Endothelial cell of umbilical vein (primary cell): Measurements from ENCODE around the gene PRDM16. TPM values are rescaled to one million over a fixed set of nuclear protein-coding genes. Genes with fewer than 3 reads are reported as not detected.

ENCODE experiments used
- BruUV-seq: library from RNA; stranded (reverse); fragments of 400-500 nt; replicated peaks from 2 replicates; lab custom pipeline; 2021; lab: Mats Ljungman, UMichigan
- CTCF ChIA-PET: fragments of 300-600, 350-600 bp; sonication (Branson Sonifier 250); formaldehyde crosslinking; loops from one replicate; lab custom pipeline; 2021; ENCODE audit warnings: antibody characterized with exemption, inconsistent platforms; lab: Charles Lee
- POLR2A ChIA-PET: fragments of 300-600, 350-600 bp; sonication (Branson Sonifier 250); formaldehyde crosslinking; loops from one replicate; lab custom pipeline; 2021; ENCODE audit warnings: antibody characterized with exemption, inconsistent platforms; lab: Charles Lee
- DNase-seq: peaks from one replicate; pipeline ENCODE4 v3.0.0-alpha.2; 2011; ENCODE audit warnings: low read depth, low spot score
- FAIRE-seq: peaks from 2 replicates; lab custom pipeline; 2011; peaks lifted over from hg19 to GRCh38; lab: Jason Lieb, UNC
- H2AFZ ChIP-seq: 2 replicates; pipeline ENCODE4 v1.6.0; 2012; ENCODE audit warnings: low read depth, low read length, control low read depth, inconsistent platforms
- H3K27ac ChIP-seq: 2 replicates; pipeline ENCODE4 v1.5.1; 2011; ENCODE audit warnings: low read depth, mild to moderate bottlenecking, control low read depth, low read length, moderate library complexity; ENCODE audit not compliant: insufficient read depth
- H3K27me3 ChIP-seq, 2 experiments: 2 replicates each; pipeline versions ENCODE4 v1.6.0 to v1.6.1; 2011; ENCODE audit warnings: low read length in 2 of 2, mixed read lengths in 1 of 2; ENCODE audit not compliant: control insufficient read depth in 2 of 2, insufficient read depth in 2 of 2
- H3K36me3 ChIP-seq, 2 experiments: 2 replicates in 1 of 2; 3 replicates in 1 of 2; pipeline ENCODE4 v1.5.1; 2011; ENCODE audit warnings: low read length in 2 of 2, mild to moderate bottlenecking in 1 of 2, moderate library complexity in 1 of 2; ENCODE audit not compliant: control insufficient read depth in 2 of 2, insufficient read depth in 2 of 2; ENCODE audit errors: extremely low read depth in 1 of 2
- H3K4me1 ChIP-seq: 3 replicates; pipeline ENCODE4 v1.5.1; 2011; ENCODE audit warnings: mild to moderate bottlenecking, low read length; ENCODE audit not compliant: control insufficient read depth, insufficient read depth; ENCODE audit errors: extremely low read depth
- H3K4me2 ChIP-seq: 2 replicates; pipeline ENCODE4 v1.6.1; 2011; ENCODE audit warnings: low read length, control low read depth, mixed read lengths; ENCODE audit not compliant: insufficient read depth
- H3K4me3 ChIP-seq, 3 experiments: fragments of 200-600 bp in 1 of 3; sonication (generic), shearing (Covaris generic) in 1 of 3; replicated peaks in 1 of 3; 2 replicates each; pipeline ENCODE4 v1.5.1; 2011 to 2016; ENCODE audit warnings: control low read depth in 3 of 3, low read length in 3 of 3, mild to moderate bottlenecking in 2 of 3, inconsistent platforms in 1 of 3, low read depth in 1 of 3, moderate library complexity in 1 of 3; ENCODE audit not compliant: insufficient read depth in 1 of 3
- H3K79me2 ChIP-seq: 2 replicates; pipeline ENCODE4 v1.6.0; 2012; ENCODE audit warnings: low read length, inconsistent platforms; ENCODE audit not compliant: control insufficient read depth, insufficient read depth
- H3K9ac ChIP-seq: replicated peaks from 2 replicates; pipeline ENCODE3; 2011; ENCODE audit warnings: low read length, control low read depth; ENCODE audit not compliant: insufficient read depth; ENCODE audit errors: extremely low read depth
- H3K9me1 ChIP-seq: replicated peaks from 3 replicates; pipeline ENCODE4 v1.6.0; 2011; ENCODE audit warnings: mild to moderate bottlenecking, low read length; ENCODE audit not compliant: control insufficient read depth, insufficient read depth; ENCODE audit errors: extremely low read depth
- H3K9me3 ChIP-seq: replicated peaks from 2 replicates; pipeline ENCODE4 v1.5.1; 2012; ENCODE audit warnings: low read length, inconsistent platforms; ENCODE audit not compliant: control insufficient read depth, insufficient read depth
- H4K20me1 ChIP-seq: replicated peaks from 2 replicates; pipeline ENCODE3; 2011; ENCODE audit warnings: mild to moderate bottlenecking, low read length; ENCODE audit not compliant: control insufficient read depth, insufficient read depth; ENCODE audit errors: extremely low read depth
- EZH2 ChIP-seq: IDR thresholded peaks from 2 replicates; pipeline ENCODE4 v1.6.1; 2012; ENCODE audit warnings: borderline replicate concordance, low read depth, mild to moderate bottlenecking, moderate library complexity, low read length, inconsistent platforms; ENCODE audit not compliant: severe bottlenecking
- FOS ChIP-seq: IDR thresholded peaks from 2 replicates; pipeline ENCODE4 v1.6.1; 2011; ENCODE audit warnings: mild to moderate bottlenecking, low read length, moderate library complexity, borderline replicate concordance; ENCODE audit not compliant: insufficient read depth
- GATA2 ChIP-seq: IDR thresholded peaks from 2 replicates; pipeline ENCODE4 v1.7.0; 2011; ENCODE audit warnings: low read depth, mild to moderate bottlenecking, moderate library complexity, mixed read lengths, low read length; ENCODE audit not compliant: insufficient read length, insufficient read depth
- JUN ChIP-seq: IDR thresholded peaks from 2 replicates; pipeline ENCODE4 v1.6.1; 2011; ENCODE audit warnings: borderline replicate concordance, low read depth; ENCODE audit not compliant: insufficient read length, insufficient read depth
- MYC ChIP-seq: IDR thresholded peaks from one replicate; pipeline ENCODE4 v1.6.1; 2011; ENCODE audit warnings: mild to moderate bottlenecking, low read depth, low read length
- POLR2A ChIP-seq: IDR thresholded peaks from 2 replicates; pipeline ENCODE4 v1.6.1; 2012; ENCODE audit warnings: low read depth, mild to moderate bottlenecking, control low read depth, low read length
- POLR2AphosphoS5 ChIP-seq: IDR thresholded peaks from 2 replicates; pipeline ENCODE4 v1.6.1; 2012; ENCODE audit warnings: low read depth, mild to moderate bottlenecking, control low read depth, low read length, moderate library complexity; ENCODE audit not compliant: insufficient read depth
- dilution Hi-C: fragments of 300-500 bp; cut with MboI; formaldehyde crosslinking; loops from one replicate; pipeline ENCODE4 v1.15.0; 2019; ENCODE audit warnings: low sequenced_read_pairs; ENCODE audit not compliant: extremely low pct_ligation_motif_present
- intact Hi-C: fragments of 100-400 bp; cut with micrococcal nuclease; formaldehyde crosslinking; loops from one replicate; pipeline ENCODE4 v1.10.0; 2022
- polyA plus RNA-seq, 4 experiments: library from polyadenylated mRNA; depleted of rRNA in 3 of 4; stranded (reverse) in 3 of 4; unstranded in 1 of 4; fragments of >200 nt; gene quantifications; 2 replicates each; pipeline versions ENCODE4 v1.2.1 to v1.2.3, GENCODE V29; 2011 to 2012; ENCODE audit warnings: missing spikeins in 1 of 4
- total RNA-seq: library from RNA; stranded (reverse); gene quantifications from 2 replicates; pipeline ENCODE4 v1.2.3, GENCODE V29; 2021
- TF ChIP-seq, protein P1 (sequence below): IDR thresholded peaks from 2 replicates; pipeline ENCODE4 v1.6.1; 2011; ENCODE audit not compliant: insufficient read depth, insufficient read length
- TF ChIP-seq, protein P2 (sequence below), 2 donors: IDR thresholded peaks; 1 replicate in 1 of 2; 2 replicates in 1 of 2; pipeline ENCODE4 v1.5.1; 2011; ENCODE audit warnings: low read length in 2 of 2, mild to moderate bottlenecking in 2 of 2, moderate library complexity in 2 of 2, control low read depth in 1 of 2, inconsistent platforms in 1 of 2, low read depth in 1 of 2; ENCODE audit not compliant: insufficient read depth in 1 of 2; ENCODE audit errors: extremely low read depth in 1 of 2

The PRDM16 gene
- total and polyA plus RNA-seq, 2 donors (not counting 3 experiments of a cell fraction or from before 2014, with no cell fraction given): not detected

DNA sequence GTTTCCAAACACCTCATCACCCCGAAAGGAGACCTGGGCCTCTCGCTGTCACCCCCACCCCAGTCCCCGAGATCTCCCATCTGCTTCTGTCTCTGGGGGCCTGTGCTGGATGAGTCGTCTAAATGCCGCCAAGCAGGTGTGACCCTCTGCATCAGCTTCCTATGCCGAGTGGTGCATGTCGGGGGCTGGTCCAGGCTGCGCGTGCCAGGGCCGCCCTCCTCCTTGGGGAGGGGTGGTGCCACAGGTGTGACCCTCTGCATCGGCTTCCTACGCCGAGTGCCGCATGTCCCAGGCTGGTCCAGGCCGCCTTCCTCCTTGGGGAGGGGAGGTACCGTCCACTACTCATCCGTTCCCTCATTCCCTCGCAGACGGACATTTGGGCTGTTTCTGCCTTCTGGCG lies 115.7 kb downstream of the PRDM16 start:
- H3K27ac ChIP-seq: no peak overlapping the region
- intact Hi-C loops: no loop called here
- H3K4me2 ChIP-seq: no peak overlapping the region
- no peaks in the 10 kb centered on the region for H3K27me3 ChIP-seq
- H3K9me3 ChIP-seq: no peaks in the 10 kb centered on the region
- H3K4me1 ChIP-seq: no peaks in the 10 kb centered on the region
- ChIA-PET POLR2A (no interaction called here), CTCF (no interaction called here)
- H2AFZ ChIP-seq: no peak overlapping the region
- BruUV-seq: no TSS peak
- dilution Hi-C loops: no loop called here
- FAIRE-seq: no peak
- H3K36me3 ChIP-seq: no peaks in the 10 kb centered on the region
- no peaks in the 10 kb centered on the region for H3K9me1 ChIP-seq
- TF ChIP-seq FOS (no peak), JUN (no peak), EZH2 (no peak), POLR2AphosphoS5 (no peak), MYC (no peak), GATA2 (no peak), POLR2A (no peak)
- TF ChIP-seq, protein P1, sequence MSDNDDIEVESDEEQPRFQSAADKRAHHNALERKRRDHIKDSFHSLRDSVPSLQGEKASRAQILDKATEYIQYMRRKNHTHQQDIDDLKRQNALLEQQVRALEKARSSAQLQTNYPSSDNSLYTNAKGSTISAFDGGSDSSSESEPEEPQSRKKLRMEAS: no peak
- TF ChIP-seq, protein P2, sequence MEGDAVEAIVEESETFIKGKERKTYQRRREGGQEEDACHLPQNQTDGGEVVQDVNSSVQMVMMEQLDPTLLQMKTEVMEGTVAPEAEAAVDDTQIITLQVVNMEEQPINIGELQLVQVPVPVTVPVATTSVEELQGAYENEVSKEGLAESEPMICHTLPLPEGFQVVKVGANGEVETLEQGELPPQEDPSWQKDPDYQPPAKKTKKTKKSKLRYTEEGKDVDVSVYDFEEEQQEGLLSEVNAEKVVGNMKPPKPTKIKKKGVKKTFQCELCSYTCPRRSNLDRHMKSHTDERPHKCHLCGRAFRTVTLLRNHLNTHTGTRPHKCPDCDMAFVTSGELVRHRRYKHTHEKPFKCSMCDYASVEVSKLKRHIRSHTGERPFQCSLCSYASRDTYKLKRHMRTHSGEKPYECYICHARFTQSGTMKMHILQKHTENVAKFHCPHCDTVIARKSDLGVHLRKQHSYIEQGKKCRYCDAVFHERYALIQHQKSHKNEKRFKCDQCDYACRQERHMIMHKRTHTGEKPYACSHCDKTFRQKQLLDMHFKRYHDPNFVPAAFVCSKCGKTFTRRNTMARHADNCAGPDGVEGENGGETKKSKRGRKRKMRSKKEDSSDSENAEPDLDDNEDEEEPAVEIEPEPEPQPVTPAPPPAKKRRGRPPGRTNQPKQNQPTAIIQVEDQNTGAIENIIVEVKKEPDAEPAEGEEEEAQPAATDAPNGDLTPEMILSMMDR (IDR thresholded peaks at IDR 0.05; ENCODE audit: extremely low read depth in 1 of 2, insufficient read depth in 1 of 2, low read depth in 1 of 2, low read length in 2 of 2): no peak
- no peaks in the 10 kb centered on the region for H4K20me1 ChIP-seq
- H3K4me3 ChIP-seq: no peak overlapping the region
- H3K9ac ChIP-seq: no peak overlapping the region
- H3K79me2 ChIP-seq: no peaks in the 10 kb centered on the region
- no peak for DNase-seq
